ENCODE results near the gene POLR3G. TPM values are rescaled to one million over a fixed set of nuclear protein-coding genes. Genes with fewer than 3 reads are reported as not detected.

The POLR3G gene, protein sequence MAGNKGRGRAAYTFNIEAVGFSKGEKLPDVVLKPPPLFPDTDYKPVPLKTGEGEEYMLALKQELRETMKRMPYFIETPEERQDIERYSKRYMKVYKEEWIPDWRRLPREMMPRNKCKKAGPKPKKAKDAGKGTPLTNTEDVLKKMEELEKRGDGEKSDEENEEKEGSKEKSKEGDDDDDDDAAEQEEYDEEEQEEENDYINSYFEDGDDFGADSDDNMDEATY
- total RNA-seq, result 1.0 TPM

DNA sequence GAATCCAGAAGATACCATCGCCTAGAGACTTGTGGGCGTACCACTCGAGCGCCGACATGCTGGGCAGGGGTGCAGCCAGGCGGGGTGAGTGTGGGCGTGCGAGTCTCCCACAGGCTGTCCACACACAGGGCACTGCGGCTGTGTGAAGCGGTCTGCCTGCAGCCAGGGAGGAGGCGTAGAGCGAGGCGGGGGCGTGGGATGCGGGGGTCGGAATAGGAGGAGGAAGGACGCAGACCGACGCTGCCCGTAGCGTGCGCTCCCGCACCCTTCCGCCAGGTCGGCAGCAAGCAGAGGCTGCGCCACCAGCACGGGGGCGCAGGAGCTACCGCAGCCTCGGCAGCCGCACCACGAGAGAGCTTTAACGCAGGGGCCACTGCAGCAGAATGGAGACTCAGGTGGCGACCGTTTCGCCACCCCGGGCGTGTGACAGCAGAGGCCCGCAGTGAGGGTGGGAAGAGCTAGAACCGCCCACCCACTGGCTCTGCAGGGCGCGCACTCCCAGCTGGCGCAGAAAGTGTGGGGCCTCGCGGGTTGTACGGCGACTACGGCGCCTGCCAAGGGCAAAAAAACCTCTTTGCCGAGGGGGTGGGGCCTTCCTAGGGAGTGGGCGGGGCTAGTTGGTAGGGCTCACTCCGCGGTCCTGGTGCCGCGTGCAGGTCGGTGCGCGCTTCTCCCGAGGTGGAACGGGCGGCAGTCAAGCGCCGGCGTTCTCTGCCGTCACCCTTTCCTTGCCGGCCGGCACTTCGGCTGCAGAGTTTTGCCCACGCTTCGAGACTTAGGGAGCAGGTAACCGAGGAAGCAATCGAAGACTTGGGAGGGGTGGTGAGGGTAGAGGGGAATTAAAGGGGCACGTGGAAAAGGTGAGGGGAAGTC is at the start of gene POLR3G, which contains the start of gene MBLAC2:
Gene POLR3G (plus strand): TSS at position 630 of the 873 bp plus-strand sequence. CDS start 10,704 bp downstream, outside the sequence.
Gene MBLAC2 (minus strand): TSS at position 537 of the 873 bp plus-strand sequence. CDS start 479 bp downstream, at position 58.
- H3K9me3 ChIP-seq (ENCODE audit: low read depth, low read length), result no peaks in the 10 kb centered on the region
- no peaks in the 10 kb centered on the region for H3K27me3 ChIP-seq (ENCODE audit: insufficient read depth, low read length)
- peaks cover 19% of the 10 kb centered on the region for H3K4me1 ChIP-seq (ENCODE audit: insufficient read depth, low read length)
- peak within 1 kb of the TSS; percentile 74 for H3K4me3 ChIP-seq (ENCODE audit: low read length)

DNA sequence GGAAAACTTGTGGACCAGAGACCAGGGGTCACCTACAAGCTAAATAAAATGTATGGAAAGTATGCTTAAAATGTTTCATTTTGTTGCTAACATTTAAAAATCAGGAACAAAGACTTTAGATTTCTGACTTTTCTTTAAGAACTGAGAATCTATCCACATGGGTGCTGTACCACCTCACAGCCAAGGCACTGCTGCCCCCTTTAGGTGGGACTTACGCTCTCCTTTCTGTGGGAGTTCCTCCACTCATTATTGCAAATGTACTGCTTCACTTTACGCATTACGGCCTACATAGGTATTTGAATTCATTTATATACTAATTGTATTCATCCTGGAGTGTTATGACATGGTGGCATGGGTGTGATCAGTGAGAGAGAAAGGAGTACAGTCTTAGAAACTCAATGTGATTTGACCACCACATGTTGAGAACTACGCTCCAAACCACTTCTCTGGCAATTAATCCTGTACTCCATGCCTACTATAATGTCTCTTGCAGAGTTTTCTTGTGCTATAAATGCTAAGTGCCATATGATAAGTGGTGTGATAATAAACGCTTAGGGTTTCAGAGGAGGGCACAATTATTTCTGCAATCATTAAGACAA is 40.4 kb upstream of the POLR3G start:
- Histone ChIP-seq H3K4me3 (ENCODE audit: low read length) (no peak overlapping the region), H3K4me1 (ENCODE audit: insufficient read depth, low read length) (no peaks in the 10 kb centered on the region), H3K27me3 (ENCODE audit: insufficient read depth, low read length) (peaks cover 7% of the 10 kb centered on the region), H3K9me3 (ENCODE audit: low read depth, low read length) (no peaks in the 10 kb centered on the region)

DNA sequence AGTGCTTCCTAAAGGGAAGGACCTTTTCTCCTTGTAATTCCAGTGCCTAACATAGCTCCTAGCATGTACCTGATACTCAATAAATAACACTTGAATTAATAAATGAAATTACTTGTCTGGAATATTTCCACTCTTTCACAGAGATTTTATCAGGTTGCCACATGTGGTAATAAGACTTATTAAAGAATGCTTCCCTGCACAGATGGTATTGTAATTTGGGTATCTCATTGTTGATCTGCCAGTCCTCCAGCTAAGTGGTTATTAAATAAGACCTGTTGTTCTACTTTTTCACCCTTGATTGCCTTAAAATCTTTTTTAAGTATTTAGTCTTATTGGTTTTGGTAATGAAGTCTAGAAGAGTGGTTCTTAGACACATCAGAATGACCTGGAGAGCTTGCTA is 37.0 kb upstream of the POLR3G start:
- peaks cover 7% of the 10 kb centered on the region for H3K27me3 ChIP-seq (ENCODE audit: insufficient read depth, low read length)
- H3K4me1 ChIP-seq (ENCODE audit: insufficient read depth, low read length), result no peaks in the 10 kb centered on the region
- no peak overlapping the region for H3K4me3 ChIP-seq (ENCODE audit: low read length)
- no peaks in the 10 kb centered on the region for H3K9me3 ChIP-seq (ENCODE audit: low read depth, low read length)

DNA sequence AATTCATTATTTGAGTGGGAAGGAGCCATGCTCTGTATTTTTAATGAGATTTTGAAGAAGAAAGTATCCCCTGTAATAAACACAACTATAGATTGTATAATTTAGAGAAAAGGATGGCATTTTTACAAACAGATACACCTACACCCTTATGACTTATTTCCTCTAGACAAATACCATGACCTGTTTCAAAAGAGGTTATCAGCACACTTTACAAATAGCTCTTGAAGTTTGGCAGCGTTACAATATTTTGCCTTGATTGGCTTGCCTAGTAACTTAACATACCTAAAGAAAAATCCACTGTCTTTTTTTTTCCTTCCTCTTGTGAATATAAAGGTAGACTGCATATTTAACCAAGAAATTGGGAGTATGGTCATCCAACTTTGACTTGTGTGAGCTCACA is 36.6 kb upstream of the POLR3G start:
- Histone ChIP-seq H3K27me3 (ENCODE audit: insufficient read depth, low read length) (peaks cover 7% of the 10 kb centered on the region), H3K9me3 (ENCODE audit: low read depth, low read length) (no peaks in the 10 kb centered on the region), H3K4me3 (ENCODE audit: low read length) (no peak overlapping the region), H3K4me1 (ENCODE audit: insufficient read depth, low read length) (no peaks in the 10 kb centered on the region)

DNA sequence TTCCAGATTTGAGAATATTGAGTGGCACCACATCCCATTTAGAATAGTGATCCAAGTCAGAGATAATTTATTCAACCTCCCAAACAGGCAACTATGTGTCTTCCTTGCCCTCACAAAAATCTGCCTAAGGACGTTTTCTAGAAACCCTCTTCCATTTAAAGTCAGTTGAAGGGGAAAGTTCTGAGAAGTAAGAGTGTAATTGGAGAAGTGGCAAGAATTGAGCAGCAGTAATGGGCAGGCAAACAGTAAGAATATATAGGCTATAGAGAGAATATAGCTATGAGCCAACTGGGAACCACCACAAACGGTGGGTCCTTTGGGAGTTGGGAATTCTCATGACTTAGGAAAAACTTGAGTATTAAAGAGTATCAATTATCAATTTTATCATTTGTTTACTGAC is 34.0 kb upstream of the POLR3G start:
- no peaks in the 10 kb centered on the region for H3K9me3 ChIP-seq (ENCODE audit: low read depth, low read length)
- H3K27me3 ChIP-seq (ENCODE audit: insufficient read depth, low read length), result peaks cover 7% of the 10 kb centered on the region
- H3K4me1 ChIP-seq (ENCODE audit: insufficient read depth, low read length), result no peaks in the 10 kb centered on the region
- no peak overlapping the region for H3K4me3 ChIP-seq (ENCODE audit: low read length)

DNA sequence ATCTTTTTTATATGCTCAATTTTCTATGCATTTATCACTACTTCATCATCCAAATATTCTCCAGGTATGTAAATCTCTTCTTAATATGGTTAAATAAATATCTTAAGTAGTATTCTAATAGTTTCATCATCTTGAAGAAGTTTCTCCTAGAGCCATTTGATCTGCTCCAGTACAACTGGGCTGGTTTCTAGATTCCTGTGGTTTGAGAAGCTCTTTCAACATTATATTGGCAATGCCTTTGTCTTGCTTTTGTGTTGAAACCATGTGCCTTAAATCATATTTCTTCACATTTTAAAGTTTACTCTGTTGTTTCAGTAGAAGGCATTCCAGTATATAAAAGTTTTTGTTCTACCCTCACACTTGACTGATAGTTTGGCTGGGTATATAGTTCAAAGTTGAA is 27.7 kb upstream of the POLR3G start:
- Histone ChIP-seq H3K4me1 (ENCODE audit: insufficient read depth, low read length) (no peaks in the 10 kb centered on the region), H3K27me3 (ENCODE audit: insufficient read depth, low read length) (no peaks in the 10 kb centered on the region), H3K4me3 (ENCODE audit: low read length) (no peak overlapping the region), H3K9me3 (ENCODE audit: low read depth, low read length) (no peaks in the 10 kb centered on the region)

DNA sequence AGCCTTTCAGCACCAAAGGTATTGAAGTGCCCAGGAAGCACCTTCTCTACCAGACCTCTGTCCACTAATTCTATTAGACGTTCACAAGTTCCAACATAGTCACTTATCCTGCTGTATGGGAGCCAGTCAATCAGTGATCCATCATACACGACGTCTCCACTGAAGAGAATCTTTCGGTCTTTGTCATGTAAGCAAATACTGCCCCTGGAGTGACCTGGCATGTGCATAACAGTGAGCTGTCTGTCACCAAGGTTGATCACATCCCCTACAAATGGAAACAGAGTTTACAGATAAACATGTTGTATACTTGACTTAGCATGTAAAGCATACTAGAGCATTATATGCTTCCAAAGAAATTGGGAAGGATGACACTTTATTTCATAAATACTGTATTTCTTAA is 13.4 kb upstream of the POLR3G start:
- Histone ChIP-seq H3K4me3 (ENCODE audit: low read length) (no peak overlapping the region), H3K27me3 (ENCODE audit: insufficient read depth, low read length) (no peaks in the 10 kb centered on the region), H3K4me1 (ENCODE audit: insufficient read depth, low read length) (no peaks in the 10 kb centered on the region), H3K9me3 (ENCODE audit: low read depth, low read length) (no peaks in the 10 kb centered on the region)

DNA sequence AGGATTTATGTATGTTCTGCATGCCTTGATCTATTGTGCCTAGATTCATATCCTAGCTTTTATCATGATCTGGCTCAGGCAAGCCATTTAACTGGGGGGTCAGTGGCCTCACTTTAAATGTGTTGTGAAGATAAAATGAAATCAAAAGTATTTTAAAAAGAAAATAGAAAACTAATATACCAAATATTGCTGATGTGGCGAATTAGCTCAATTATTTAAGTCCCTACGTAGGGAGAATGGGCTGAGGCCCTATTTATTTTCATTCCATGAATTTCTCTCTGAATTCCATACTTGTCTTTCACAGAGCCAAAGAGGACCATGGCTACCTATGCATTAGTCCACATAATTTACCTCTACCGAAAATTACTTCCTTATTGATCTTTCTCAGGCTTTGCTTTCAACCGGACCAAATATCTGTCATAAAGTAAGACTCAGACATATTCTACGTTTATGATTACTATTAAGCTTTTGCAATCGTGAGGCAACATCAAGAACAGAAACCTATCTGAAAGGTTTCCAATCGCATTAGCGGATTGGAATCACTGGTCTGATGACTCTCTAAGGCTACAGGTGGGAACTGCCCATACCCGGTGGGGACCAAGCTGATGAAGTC is 1.8 kb upstream of the POLR3G start:
- Histone ChIP-seq H3K9me3 (ENCODE audit: low read depth, low read length) (no peaks in the 10 kb centered on the region), H3K4me1 (ENCODE audit: insufficient read depth, low read length) (peaks cover 19% of the 10 kb centered on the region), H3K27me3 (ENCODE audit: insufficient read depth, low read length) (no peaks in the 10 kb centered on the region), H3K4me3 (ENCODE audit: low read length) (peak overlapping the region; percentile 74)

DNA sequence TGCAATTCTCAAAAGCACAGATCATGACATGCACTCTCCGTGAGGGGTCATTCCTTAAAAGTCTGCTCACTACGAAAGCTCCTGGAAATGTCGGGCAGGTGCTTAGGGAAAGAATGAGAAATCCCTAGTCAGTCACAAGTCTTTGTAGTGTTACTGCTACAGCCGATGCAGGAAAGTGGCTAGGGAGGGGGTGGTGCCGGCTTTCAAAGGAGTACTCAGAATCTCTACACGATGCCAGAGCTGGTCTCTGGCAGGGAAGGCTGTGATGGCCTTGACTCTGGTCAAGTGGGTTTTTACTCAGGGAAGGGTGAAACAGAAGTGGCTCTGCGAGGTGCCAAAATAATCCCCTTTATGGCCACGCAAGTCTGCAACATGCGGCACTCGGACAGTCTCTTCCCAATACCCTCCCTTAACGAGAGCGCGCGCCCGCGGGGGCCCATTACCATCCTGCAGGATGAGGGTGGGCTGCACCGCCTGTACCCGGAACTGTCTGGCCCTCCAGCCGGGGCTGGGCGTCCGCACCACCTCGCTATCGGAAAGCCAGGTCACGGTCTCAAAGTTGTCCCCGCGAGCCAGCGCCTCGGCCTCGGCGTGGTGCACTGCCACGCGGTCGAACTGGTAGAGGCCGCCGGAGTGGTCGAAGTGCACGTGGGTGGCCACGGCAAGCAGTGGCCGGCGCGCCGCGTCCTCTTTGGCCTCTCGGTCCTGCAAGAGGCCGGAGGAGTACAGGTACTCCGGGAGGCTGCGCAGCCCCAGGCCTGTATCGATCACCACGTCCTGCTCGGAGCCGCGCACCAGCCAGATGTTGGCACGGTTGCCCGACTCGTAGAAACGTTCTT is 1.0 kb upstream of the POLR3G start:
- peak overlapping the region; percentile 74 for H3K4me3 ChIP-seq (ENCODE audit: low read length)
- no peaks in the 10 kb centered on the region for H3K27me3 ChIP-seq (ENCODE audit: insufficient read depth, low read length)
- no peaks in the 10 kb centered on the region for H3K9me3 ChIP-seq (ENCODE audit: low read depth, low read length)
- H3K4me1 ChIP-seq (ENCODE audit: insufficient read depth, low read length), result peaks cover 19% of the 10 kb centered on the region

DNA sequence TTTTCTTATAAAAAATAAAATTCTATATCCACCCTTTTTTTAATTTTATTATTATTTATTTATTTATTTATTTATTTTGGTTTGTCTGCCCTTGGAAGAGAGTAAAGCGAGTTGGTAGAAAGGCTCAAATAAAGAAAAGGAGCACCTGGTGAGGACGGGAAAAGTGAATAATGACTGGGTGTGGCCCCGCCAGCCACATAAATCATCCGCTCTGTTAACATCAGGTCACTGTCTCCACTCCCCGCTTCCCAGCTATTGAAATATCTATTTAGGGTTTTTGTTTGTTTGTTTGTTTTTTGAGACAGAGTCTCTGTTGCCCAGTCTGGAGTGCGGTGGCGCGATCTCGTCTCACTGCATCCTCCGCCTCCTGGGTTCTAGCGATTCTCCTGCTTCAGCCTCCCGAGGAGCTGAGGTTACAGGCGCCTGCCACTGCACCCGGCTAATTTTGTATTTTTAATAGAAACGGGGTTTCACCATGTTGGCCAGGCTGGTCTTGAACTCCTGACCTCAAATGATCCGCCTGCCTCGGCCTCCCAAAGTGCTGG is 844 bp downstream of the POLR3G start:
- H3K27me3 ChIP-seq (ENCODE audit: insufficient read depth, low read length), result no peaks in the 10 kb centered on the region
- H3K4me1 ChIP-seq (ENCODE audit: insufficient read depth, low read length), result peaks cover 19% of the 10 kb centered on the region
- no peaks in the 10 kb centered on the region for H3K9me3 ChIP-seq (ENCODE audit: low read depth, low read length)
- no peak overlapping the region for H3K4me3 ChIP-seq (ENCODE audit: low read length)

DNA sequence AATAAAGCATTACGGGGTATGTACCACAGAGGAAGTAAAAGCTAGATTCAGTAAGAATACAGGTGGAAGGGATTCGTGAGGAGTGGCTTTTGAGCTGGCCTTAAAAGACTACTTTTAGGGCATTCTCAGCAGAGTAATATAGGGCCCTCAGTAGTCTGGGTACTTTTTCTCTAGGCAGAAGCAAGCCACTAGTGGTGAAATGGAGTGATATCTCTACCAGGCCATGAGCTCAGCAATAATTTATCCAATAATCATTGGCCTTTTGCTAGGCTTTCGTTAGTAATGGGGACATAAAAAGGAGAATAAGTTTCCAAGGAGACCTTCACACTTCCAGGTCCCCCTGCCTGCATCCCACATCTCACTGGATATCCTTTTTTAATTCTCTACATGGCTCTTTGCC is 1.7 kb downstream of the POLR3G start:
- Histone ChIP-seq H3K27me3 (ENCODE audit: insufficient read depth, low read length) (no peaks in the 10 kb centered on the region), H3K4me1 (ENCODE audit: insufficient read depth, low read length) (peaks cover 19% of the 10 kb centered on the region), H3K9me3 (ENCODE audit: low read depth, low read length) (no peaks in the 10 kb centered on the region), H3K4me3 (ENCODE audit: low read length) (no peak overlapping the region)

DNA sequence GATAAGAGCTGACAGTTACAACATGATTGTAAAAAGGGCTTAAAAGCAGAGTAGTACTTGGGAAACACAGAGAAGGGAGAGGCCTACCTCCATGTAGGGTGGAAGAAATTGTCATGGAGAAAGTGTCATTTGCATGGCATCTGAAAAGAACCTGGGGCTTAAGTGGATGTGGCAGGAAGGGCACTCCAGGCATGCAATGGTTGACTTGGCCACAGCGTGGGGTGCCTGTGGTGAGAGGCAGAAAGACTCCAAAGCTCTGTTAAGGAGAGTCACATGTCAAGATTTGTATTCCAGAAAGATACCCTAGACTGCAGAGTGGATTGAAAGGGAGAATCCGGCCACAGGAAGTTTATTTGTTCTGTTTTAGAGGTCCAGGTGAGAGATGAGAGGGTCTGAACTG is 2.4 kb downstream of the POLR3G start:
- peaks cover 19% of the 10 kb centered on the region for H3K4me1 ChIP-seq (ENCODE audit: insufficient read depth, low read length)
- H3K4me3 ChIP-seq (ENCODE audit: low read length), result no peak overlapping the region
- H3K27me3 ChIP-seq (ENCODE audit: insufficient read depth, low read length), result no peaks in the 10 kb centered on the region
- H3K9me3 ChIP-seq (ENCODE audit: low read depth, low read length), result no peaks in the 10 kb centered on the region

DNA sequence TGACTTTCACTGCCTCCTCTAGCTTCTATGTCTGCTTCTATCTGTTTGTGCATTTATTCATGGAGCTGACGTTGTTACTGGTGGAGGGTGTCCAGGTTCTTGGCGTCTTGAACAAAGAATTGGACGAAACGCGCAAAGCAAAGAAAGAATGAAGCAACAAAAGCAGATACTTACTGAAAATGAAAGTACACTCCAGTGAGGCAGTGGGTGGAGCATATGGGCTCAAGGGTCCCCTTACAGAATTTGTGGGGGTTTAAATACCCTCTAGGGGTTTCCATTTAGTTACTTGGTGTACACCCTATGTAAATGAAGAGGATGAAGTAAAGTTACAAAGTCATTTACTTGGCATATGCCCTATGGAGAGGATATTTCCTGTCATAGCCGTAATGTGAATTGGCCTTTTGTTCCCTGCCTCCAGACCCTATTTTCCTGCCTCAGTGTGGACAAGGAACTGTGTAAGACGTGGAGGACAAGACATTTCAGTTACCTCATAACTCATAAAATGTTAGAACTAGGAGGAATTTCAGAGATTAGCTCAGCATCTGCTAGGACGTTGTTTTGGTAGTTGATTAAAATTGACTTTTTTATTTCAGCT is 3.1 kb downstream of the POLR3G start:
- no peaks in the 10 kb centered on the region for H3K27me3 ChIP-seq (ENCODE audit: insufficient read depth, low read length)
- peaks cover 19% of the 10 kb centered on the region for H3K4me1 ChIP-seq (ENCODE audit: insufficient read depth, low read length)
- H3K4me3 ChIP-seq (ENCODE audit: low read length), result no peak overlapping the region
- H3K9me3 ChIP-seq (ENCODE audit: low read depth, low read length), result no peaks in the 10 kb centered on the region
